Right lobe of liver (tissue), 4 donors: ENCODE measurements around the gene TSR3.

Source experiments
- POLR2A ChIP-seq: fragments of 450-650 bp; IDR thresholded peaks from one replicate; pipeline ENCODE4 v1.6.1; 2017; ENCODE audit warnings: antibody characterized with exemption, mild to moderate bottlenecking
- TF ChIP-seq, protein P1 (sequence below), 4 donors: fragments of 200-600 bp in 3 of 4; fragments of 450-650 bp in 1 of 4; IDR thresholded peaks; one replicate each; pipeline versions ENCODE4 v1.5.1 to v1.8.0; 2016 to 2022; ENCODE audit warnings: antibody characterized with exemption in 4 of 4, mild to moderate bottlenecking in 2 of 4
- donor health status: DM: no; HTN: no; CAD: no.
- donor health status: DM: no; HTN: no; CAD: no.
- donor health status: DM: no; HTN: yes; CAD: no.

DNA sequence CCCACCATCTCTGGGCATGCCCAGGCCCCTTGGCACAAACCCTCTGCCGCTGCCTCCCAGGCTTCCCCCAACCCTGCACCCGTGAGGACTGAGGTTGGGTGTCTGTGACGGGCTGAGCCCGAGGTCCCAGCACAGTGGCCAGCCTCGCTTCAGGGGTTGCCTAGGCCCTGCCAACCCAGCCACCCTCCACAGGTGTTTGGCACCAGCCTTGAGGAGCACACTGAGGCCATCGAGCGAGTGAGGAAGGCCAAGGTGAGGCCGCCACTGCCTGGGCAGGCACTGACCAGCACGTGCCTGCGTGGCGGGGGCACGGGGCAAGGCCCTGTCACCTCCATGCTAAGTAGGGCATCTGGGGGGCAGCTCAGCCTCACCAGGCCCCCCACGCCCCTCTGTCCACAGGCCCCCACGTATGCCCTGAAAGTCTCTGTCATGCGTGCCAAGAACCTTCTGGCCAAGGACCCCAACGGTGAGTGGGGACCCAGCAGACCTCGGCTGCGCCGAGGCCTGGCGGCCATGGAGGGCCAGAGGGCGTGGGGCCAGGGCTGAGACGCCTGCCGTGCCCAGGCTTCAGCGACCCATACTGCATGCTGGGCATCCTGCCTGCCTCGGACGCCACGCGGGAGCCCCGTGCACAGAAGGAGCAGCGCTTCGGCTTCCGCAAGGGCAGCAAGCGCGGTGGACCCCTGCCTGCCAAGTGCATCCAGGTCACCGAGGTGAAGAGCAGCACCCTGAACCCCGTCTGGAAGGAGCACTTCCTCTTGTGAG, 10.8 kb downstream of the TSR3 start:
- TF ChIP-seq, protein P1, sequence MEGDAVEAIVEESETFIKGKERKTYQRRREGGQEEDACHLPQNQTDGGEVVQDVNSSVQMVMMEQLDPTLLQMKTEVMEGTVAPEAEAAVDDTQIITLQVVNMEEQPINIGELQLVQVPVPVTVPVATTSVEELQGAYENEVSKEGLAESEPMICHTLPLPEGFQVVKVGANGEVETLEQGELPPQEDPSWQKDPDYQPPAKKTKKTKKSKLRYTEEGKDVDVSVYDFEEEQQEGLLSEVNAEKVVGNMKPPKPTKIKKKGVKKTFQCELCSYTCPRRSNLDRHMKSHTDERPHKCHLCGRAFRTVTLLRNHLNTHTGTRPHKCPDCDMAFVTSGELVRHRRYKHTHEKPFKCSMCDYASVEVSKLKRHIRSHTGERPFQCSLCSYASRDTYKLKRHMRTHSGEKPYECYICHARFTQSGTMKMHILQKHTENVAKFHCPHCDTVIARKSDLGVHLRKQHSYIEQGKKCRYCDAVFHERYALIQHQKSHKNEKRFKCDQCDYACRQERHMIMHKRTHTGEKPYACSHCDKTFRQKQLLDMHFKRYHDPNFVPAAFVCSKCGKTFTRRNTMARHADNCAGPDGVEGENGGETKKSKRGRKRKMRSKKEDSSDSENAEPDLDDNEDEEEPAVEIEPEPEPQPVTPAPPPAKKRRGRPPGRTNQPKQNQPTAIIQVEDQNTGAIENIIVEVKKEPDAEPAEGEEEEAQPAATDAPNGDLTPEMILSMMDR (IDR thresholded peaks at IDR 0.05) = no peak
- no peak for TF ChIP-seq POLR2A
